HepG2 (cell line): ENCODE results near the gene TECTB. TPM values are rescaled to one million over a fixed set of nuclear protein-coding genes. Genes with fewer than 3 reads are reported as not detected.

ENCODE experiments used
- ATAC-seq: fragments of 200-7000 bp; cut with Tn5 transposase; 3 replicates; pipeline ENCODE4 v1.9.1; 2020; ENCODE audit warnings: mild to moderate bottlenecking, moderate library complexity
- BruUV-seq: library from RNA; stranded (reverse); fragments of 400-500 nt; replicated peaks from 2 replicates; lab custom pipeline; 2021; lab: Mats Ljungman, UMichigan
- CTCF ChIA-PET: fragments of 300-600 bp; formaldehyde crosslinking; extraction: SDS; loops from one replicate; lab custom pipeline; 2021; ENCODE audit warnings: low total read pairs, inconsistent platforms, low intra/inter-chr PET ratio; lab: Yijun Ruan, JAX
- POLR2A ChIA-PET: fragments of 350-600 bp; sonication (Branson Sonifier 250); formaldehyde crosslinking; loops from one replicate; lab custom pipeline; 2020; ENCODE audit warnings: antibody characterized with exemption, inconsistent platforms; lab: Yijun Ruan, JAX
- DNase-seq: peaks from one replicate; pipeline ENCODE4 v3.0.0-alpha.2; 2015; ENCODE audit warnings: low spot score
- FAIRE-seq: peaks from 3 replicates; lab custom pipeline; 2011; peaks lifted over from hg19 to GRCh38; lab: Jason Lieb, UNC
- H2AFZ ChIP-seq: one replicate; pipeline ENCODE4 v1.6.1; 2011; ENCODE audit warnings: low read length, inconsistent platforms
- H3K27ac ChIP-seq: fragments of 300-600 bp; 3 replicates; pipeline ENCODE4 v1.8.0; 2011; ENCODE audit warnings: mixed run types, mild to moderate bottlenecking, mixed read lengths, low read length, inconsistent platforms; ENCODE audit not compliant: insufficient read depth; ENCODE audit errors: extremely low read length
- H3K27me3 ChIP-seq, 2 experiments: fragments of 200-600 bp in 1 of 2; 2 replicates in 1 of 2; 3 replicates in 1 of 2; pipeline versions ENCODE4 v1.6.0 to v1.8.0; 2011; ENCODE audit warnings: low read length in 2 of 2, mild to moderate bottlenecking in 2 of 2, moderate library complexity in 2 of 2, inconsistent platforms in 1 of 2; ENCODE audit not compliant: insufficient read depth in 2 of 2, control insufficient read depth in 1 of 2
- H3K36me3 ChIP-seq, 2 experiments: fragments of 200-600 bp in 1 of 2; replicated peaks in 1 of 2; 2 replicates in 1 of 2; 3 replicates in 1 of 2; pipeline versions ENCODE4 v1.5.1 to v1.8.0; 2011; ENCODE audit warnings: low read length in 2 of 2, inconsistent platforms in 1 of 2; ENCODE audit not compliant: insufficient read depth in 2 of 2, control insufficient read depth in 1 of 2
- H3K4me1 ChIP-seq: 2 replicates; pipeline ENCODE4 v1.5.1; 2012; ENCODE audit warnings: low read length, inconsistent platforms; ENCODE audit not compliant: insufficient read depth
- H3K4me2 ChIP-seq: 2 replicates; pipeline ENCODE4 v1.6.0; 2011; ENCODE audit warnings: low read depth, low read length, inconsistent platforms
- H3K4me3 ChIP-seq, 3 experiments: fragments of 200-600 bp in 1 of 3; sonication (generic), shearing (Covaris generic) in 1 of 3; replicated peaks in 1 of 3; 2 replicates each; pipeline ENCODE4 v1.5.1; 2011 to 2016; ENCODE audit warnings: low read length in 3 of 3, inconsistent platforms in 2 of 3, low read depth in 2 of 3, mild to moderate bottlenecking in 2 of 3, control low read depth in 1 of 3, mixed read lengths in 1 of 3; ENCODE audit not compliant: insufficient read depth in 1 of 3
- H3K79me2 ChIP-seq: one replicate; pipeline ENCODE4 v1.6.1; 2011; ENCODE audit warnings: low read length, inconsistent platforms; ENCODE audit not compliant: insufficient read depth
- H3K9ac ChIP-seq: 2 replicates; pipeline ENCODE4 v1.6.0; 2011; ENCODE audit warnings: mild to moderate bottlenecking, low read depth, low read length, inconsistent platforms; ENCODE audit not compliant: insufficient read depth
- H3K9me3 ChIP-seq: 2 replicates; pipeline ENCODE4 v1.5.1; 2012; ENCODE audit warnings: mild to moderate bottlenecking, low read length
- H4K20me1 ChIP-seq: 2 replicates; pipeline ENCODE4 v1.6.0; 2011; ENCODE audit warnings: inconsistent platforms, mild to moderate bottlenecking, low read length, moderate library complexity; ENCODE audit not compliant: insufficient read depth
- ATF1 ChIP-seq: IDR thresholded peaks from 2 replicates; pipeline ENCODE4 v1.6.1; 2016; ENCODE audit warnings: mild to moderate bottlenecking, control low read depth
- STAG1 ChIP-seq: sonication (generic); formaldehyde crosslinking; IDR thresholded peaks from 2 replicates; pipeline ENCODE4 v1.4.0; 2020; ENCODE audit warnings: missing genetic modification reagents
- ZNF446 ChIP-seq: sonication (generic); formaldehyde crosslinking; IDR thresholded peaks from 2 replicates; pipeline ENCODE4 v1.5.0; 2020; ENCODE audit warnings: mild to moderate bottlenecking, missing genetic modification reagents
- WGBS: methylation state at CpG from one replicate; pipeline ENCODE4 v1.1.6; 2017; ENCODE audit warnings: low lambda C conversion rate; 5-methylcytosine and 5-hydroxymethylcytosine counted together
- in situ Hi-C: cut with HindIII; loops from 2 replicates; pipeline ENCODE4 v1.10.0; 2017; ENCODE audit warnings: low pct_unique_long_range_greater_than_20kb; ENCODE audit not compliant: extremely low pct_ligation_motif_present
- intact Hi-C: fragments of 100-400 bp; cut with micrococcal nuclease; formaldehyde crosslinking; loops from one replicate; pipeline ENCODE4 v1.10.0; 2022; ENCODE audit not compliant: unreplicated experiment
- polyA plus RNA-seq, 8 experiments: library from polyadenylated mRNA; depleted of rRNA in 3 of 8; stranded (reverse) in 7 of 8; unstranded in 1 of 8; fragments of >200 nt; fragmentation: Illumina TruSeq in 4 of 8; extraction: Trizol in 4 of 8; gene quantifications; 2 replicates each; pipeline versions ENCODE4 v1.2.1 to v1.2.3, GENCODE V29; 2011 to 2016; ENCODE audit warnings: low read depth in 4 of 8, missing spikeins in 1 of 8, mixed read lengths in 1 of 8; ENCODE audit not compliant: insufficient read depth in 1 of 8
- total RNA-seq, 5 experiments: library from RNA; depleted of rRNA; stranded (reverse); fragments of >200 nt; fragmentation: Illumina TruSeq; extraction: Trizol; gene quantifications; 2 replicates each; pipeline ENCODE4 v1.2.3, GENCODE V29; 2016; ENCODE audit warnings: low read depth in 1 of 5
- TF ChIP-seq, protein P1 (sequence below): sonication (generic); formaldehyde crosslinking; IDR thresholded peaks from 2 replicates; pipeline ENCODE4 v1.4.0; 2020; ENCODE audit warnings: missing genetic modification reagents

The TECTB gene
- total and polyA plus RNA-seq, 2 of the 13 experiments (the other 11 are each of a cell fraction or from before 2014, with no cell fraction given): 0.78 to 1.8 TPM

DNA sequence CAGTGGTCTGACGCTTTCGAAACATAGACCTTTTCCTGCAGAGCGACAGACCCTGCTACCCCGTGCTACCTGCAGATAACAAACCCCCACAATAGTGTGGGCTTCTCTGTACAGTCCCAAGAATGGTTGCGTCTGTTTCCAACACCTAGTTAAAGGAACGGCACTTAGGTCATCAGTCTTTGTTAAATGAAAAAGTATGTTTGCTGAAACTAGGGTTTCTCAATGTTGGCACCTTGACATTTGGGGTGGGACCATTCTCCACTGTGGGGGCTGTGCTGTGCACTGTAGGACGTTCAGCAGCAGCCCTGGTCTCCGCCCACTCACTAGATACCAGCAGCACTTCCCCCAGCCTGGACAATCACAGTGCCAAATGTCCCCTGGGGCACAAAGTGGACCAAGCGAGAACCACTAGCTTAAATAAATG, 13.7 kb downstream of the TECTB start (continued):
- TF ChIP-seq, protein P1, sequence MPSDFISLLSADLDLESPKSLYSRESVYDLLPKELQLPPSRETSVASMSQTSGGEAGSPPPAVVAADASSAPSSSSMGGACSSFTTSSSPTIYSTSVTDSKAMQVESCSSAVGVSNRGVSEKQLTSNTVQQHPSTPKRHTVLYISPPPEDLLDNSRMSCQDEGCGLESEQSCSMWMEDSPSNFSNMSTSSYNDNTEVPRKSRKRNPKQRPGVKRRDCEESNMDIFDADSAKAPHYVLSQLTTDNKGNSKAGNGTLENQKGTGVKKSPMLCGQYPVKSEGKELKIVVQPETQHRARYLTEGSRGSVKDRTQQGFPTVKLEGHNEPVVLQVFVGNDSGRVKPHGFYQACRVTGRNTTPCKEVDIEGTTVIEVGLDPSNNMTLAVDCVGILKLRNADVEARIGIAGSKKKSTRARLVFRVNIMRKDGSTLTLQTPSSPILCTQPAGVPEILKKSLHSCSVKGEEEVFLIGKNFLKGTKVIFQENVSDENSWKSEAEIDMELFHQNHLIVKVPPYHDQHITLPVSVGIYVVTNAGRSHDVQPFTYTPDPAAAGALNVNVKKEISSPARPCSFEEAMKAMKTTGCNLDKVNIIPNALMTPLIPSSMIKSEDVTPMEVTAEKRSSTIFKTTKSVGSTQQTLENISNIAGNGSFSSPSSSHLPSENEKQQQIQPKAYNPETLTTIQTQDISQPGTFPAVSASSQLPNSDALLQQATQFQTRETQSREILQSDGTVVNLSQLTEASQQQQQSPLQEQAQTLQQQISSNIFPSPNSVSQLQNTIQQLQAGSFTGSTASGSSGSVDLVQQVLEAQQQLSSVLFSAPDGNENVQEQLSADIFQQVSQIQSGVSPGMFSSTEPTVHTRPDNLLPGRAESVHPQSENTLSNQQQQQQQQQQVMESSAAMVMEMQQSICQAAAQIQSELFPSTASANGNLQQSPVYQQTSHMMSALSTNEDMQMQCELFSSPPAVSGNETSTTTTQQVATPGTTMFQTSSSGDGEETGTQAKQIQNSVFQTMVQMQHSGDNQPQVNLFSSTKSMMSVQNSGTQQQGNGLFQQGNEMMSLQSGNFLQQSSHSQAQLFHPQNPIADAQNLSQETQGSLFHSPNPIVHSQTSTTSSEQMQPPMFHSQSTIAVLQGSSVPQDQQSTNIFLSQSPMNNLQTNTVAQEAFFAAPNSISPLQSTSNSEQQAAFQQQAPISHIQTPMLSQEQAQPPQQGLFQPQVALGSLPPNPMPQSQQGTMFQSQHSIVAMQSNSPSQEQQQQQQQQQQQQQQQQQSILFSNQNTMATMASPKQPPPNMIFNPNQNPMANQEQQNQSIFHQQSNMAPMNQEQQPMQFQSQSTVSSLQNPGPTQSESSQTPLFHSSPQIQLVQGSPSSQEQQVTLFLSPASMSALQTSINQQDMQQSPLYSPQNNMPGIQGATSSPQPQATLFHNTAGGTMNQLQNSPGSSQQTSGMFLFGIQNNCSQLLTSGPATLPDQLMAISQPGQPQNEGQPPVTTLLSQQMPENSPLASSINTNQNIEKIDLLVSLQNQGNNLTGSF (CRISPR knock-in tag): no peak

DNA sequence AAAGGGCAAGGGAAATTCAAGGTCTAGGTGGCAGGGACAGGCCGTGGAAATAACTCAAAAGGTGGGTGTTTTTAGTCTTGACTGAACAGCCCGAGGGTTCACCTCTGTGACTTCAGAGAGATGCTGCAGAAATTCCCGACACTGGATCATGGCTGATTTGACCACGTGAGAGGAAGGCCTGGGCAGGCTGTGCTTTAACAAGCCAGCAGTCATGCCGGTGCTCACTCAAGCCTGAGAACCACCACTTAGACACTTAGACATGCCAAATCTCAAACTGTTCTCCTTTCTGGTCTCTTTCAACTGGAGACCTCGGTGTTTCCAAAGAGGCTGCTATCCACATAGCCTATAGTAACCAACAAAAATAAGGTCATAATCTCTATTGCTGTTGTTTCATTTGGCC, 15.4 kb downstream of the TECTB start:
- H3K79me2 ChIP-seq: no peaks in the 10 kb centered on the region
- no peak for TF ChIP-seq ZNF446
- TF ChIP-seq ATF1 (CRISPR knock-in tag): no peak
- TF ChIP-seq STAG1 (CRISPR knock-in tag): no peak
- H3K4me1 ChIP-seq: peaks cover 95% of the 10 kb centered on the region
- H2AFZ ChIP-seq: peak overlapping the region; percentile 51
- CTCF ChIA-PET: no interaction called here
- 93% methylated on average over 6 of the region's 6 CpGs for WGBS
- H3K27ac ChIP-seq: no peak overlapping the region
- intact Hi-C loops (no loop called here), in situ Hi-C loops (no loop called here)
- no peak overlapping the region for H3K4me3 ChIP-seq
- H3K4me2 ChIP-seq: no peak overlapping the region
- no peak overlapping the region for H3K9ac ChIP-seq
- no peaks in the 10 kb centered on the region for H3K36me3 ChIP-seq
- ATAC-seq (no peak), DNase-seq (no peak), FAIRE-seq (no peak)
- H3K9me3 ChIP-seq: no peaks in the 10 kb centered on the region
- H4K20me1 ChIP-seq: no peaks in the 10 kb centered on the region
- POLR2A ChIA-PET: interaction anchor here (5.3 kb wide), 1 partner anchor 72 kb away, joined by 62 read pairs; no protein-coding TSS in a partner anchor
- no peaks in the 10 kb centered on the region for H3K27me3 ChIP-seq
- no TSS peak for BruUV-seq
